GM19455 (cell line): ENCODE data around the gene HERC4.
"Not testable (repeated sequence)": the region's sequence is repeated elsewhere in the genome, so short reads cannot be mapped to it uniquely, and the experiment has no call there.

ENCODE experiments used
- ATAC-seq: cut with Tn5 transposase; IDR thresholded peaks from one replicate; pipeline ENCODE4 v1.9.1; 2021; ENCODE audit not compliant: unreplicated experiment

The HERC4 gene

GRCh38 chr10:67971311-67971710 is 103.8 kb downstream of the HERC4 start:
- no peak for ATAC-seq

DNA sequence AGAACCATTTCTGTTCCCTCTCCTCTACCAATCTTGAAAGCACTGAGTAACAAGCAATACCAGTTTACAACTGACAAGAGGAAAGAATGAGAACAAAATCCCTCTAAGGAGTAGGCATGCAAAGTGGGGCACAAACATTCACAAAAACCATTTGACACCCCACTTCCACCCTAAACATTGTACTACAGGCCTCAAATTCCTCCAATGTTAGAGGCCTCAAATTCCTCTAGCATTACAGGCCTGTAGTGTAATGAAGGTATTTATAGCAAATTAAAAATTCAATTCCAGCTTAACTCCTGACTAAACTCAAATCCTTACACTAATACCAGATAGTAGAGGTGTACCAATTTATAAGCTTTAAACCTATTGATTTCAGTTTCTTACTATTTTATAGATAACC is 105.2 kb downstream of the HERC4 start:
- ATAC-seq, result no peak

GRCh38 chr10:67966035-67966434 is 109.0 kb downstream of the HERC4 start:
- ATAC-seq, result not testable (repeated sequence)

GRCh38 chr10:67965456-67965855 is 109.6 kb downstream of the HERC4 start:
- ATAC-seq, result no peak

GRCh38 chr10:67959839-67960476 is 115.1 kb downstream of the HERC4 start:
- no peak for ATAC-seq

GRCh38 chr10:67955614-67956013 is 119.5 kb downstream of the HERC4 start:
- no peak for ATAC-seq

GRCh38 chr10:67943917-67944316 is 131.2 kb downstream of the HERC4 start:
- ATAC-seq, result no peak

GRCh38 chr10:67936416-67936815 is 138.7 kb downstream of the HERC4 start:
- no peak for ATAC-seq

- ATAC-seq, result no peak
Measured at GRCh38 chr10:67935223-67935622, 139.9 kb downstream of the HERC4 start.

DNA sequence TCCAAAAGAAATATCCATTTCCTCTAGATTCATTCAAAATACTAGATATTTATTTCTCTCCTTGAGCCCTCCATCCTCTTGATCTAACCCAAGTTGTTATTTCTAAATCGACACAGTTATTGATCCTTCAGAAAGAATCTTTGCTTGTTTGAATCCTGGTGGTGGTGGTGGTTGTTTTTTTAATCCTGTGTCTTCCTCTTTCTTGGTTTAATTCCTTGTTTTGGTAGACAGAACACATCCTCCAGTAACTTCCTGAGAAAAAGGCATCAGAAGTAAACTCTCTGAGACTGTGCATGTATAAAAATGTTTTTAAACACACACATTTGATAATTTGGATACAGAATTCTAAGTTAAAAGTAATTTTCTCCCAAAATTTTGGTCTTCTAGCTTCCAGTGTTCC is 140.7 kb downstream of the HERC4 start:
- no peak for ATAC-seq

GRCh38 chr10:67933199-67933598 is 141.9 kb downstream of the HERC4 start:
- no peak for ATAC-seq

DNA sequence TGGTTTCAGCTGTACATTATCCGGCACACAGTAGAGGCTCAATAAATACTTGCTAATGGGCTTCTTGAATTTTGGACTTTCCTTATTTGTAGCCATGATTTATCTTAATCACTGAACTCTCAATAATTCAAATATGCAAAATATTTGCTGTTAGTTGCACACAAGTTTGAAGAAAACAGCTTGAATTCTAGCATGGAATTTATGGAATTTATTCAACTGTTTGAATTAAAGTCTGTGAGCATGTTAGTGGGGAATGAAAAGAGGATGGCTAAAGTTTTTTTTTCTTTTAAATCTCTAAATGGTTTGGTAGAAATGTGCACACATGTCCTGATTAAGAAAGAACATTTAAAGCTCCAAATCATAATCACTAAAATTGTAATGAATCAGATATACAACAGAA is 148.1 kb downstream of the HERC4 start:
- ATAC-seq, result no peak

DNA sequence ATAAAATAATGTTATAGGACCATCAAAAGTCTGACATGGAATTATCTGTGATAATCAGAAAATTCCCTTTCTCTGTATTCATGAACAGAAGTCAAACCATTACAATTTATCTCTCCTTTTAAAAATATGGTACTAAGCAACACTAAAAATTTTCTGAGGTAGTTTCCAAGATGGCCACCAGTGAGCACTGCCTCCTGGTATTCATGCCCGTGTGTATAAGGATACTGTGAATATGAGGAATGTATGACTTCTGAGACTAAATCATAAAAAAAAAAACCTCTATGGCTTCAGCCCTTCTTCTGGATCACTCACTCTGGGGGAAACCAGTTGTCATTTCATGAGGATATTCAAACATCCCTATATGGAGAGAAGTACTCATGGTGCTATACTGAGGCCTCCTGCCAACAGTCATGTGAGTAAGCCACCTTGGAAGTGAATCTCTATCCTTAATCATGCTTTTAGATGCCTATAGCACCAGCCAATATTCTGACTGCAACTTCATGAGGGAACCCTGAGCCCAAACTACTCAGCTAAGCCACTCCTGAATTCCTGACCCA is 149.6 kb downstream of the HERC4 start:
- no peak for ATAC-seq

DNA sequence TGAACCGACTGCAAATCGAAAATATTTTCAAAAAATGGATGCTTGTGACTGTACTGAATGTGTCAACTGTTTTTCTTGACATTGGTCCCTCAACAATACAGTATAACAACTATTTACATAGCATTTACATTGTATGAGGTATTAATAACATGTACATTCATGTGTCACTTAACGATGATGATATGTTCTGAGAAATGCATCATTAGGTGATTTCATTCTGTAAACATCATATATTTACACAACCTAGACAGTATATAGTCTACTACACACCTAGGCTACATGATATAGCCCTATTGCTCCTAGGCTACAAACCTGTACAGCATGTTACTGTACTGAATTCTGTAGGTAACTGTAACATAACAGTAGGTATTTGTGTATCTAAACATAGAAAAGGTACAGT is 150.9 kb downstream of the HERC4 start:
- no peak for ATAC-seq

DNA sequence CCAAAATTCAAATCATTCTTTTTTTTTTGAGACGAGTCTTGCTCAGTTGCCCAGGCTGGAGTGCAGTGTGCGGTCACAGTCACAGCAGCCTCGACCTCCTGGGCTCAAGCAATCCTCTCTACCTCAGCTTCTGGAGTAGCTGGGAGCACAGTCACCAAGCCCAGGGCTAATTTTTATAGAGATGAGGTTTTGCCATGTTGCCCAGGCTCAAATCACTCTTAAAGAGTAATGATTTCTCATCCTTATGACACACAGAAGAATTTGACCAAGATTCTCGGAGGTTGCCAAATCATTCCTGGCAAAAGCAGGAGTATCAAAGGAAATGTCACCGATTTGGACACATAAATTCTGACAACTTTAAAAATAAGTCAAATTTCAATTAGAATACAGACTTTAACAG is 151.5 kb downstream of the HERC4 start:
- no peak for ATAC-seq

DNA sequence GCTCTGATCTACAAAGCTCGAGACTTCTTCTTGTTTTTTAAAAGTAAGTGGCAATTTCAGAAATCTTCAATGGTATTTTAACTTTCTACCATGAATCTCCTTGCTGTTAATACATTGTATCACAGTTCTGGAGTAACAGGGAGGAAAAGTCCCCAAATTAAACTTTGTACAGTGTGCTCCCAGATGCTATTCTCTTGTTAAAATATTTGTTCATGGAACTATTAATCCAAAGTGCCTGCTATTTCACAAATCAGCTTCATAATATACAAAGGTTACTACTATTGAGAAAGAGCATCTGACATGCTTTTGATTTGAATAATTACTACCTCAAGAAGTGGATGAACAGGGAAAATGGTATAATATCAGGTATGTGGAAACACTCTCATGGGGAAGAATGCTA is 154.0 kb downstream of the HERC4 start:
- no peak for ATAC-seq

GRCh38 chr10:67917679-67918078 is 157.4 kb downstream of the HERC4 start:
- no peak for ATAC-seq

GRCh38 chr10:67917169-67917568 is 157.9 kb downstream of the HERC4 start:
- no peak for ATAC-seq

- ATAC-seq, result no peak
Measured at GRCh38 chr10:67914777-67915340, 160.2 kb downstream of the HERC4 start.

GRCh38 chr10:67912331-67912946 is 162.6 kb downstream of the HERC4 start:
- no peak for ATAC-seq

- ATAC-seq, result no peak
Measured at GRCh38 chr10:67903581-67903980, 171.5 kb downstream of the HERC4 start.

GRCh38 chr10:67893637-67894036 is 181.4 kb downstream of the HERC4 start:
- ATAC-seq, result no peak
